ENCODE results near the gene CDH2.

CDH2 gene

GRCh38 chr18:28039691-28040090 is 137.2 kb downstream of the CDH2 start:
- DNase-seq (ENCODE audit: low read depth, low spot score), result no peak
- H3K4me3 ChIP-seq (ENCODE audit: insufficient read length, low read depth), result no peak overlapping the region
- H3K36me3 ChIP-seq (ENCODE audit: insufficient read depth, insufficient read length, low read length), result no peaks in the 10 kb centered on the region
- H3K9me3 ChIP-seq (ENCODE audit: insufficient read depth, low read length), result no peaks in the 10 kb centered on the region
- no peak for TF ChIP-seq SUZ12 (IDR thresholded peaks at IDR 0.05; ENCODE audit: extremely low read depth, insufficient read depth, insufficient read length)
- TF ChIP-seq ZNF274 (IDR thresholded peaks at IDR 0.05; ENCODE audit: low read depth, low read length), result no peak
- TF ChIP-seq YY1 (IDR thresholded peaks at IDR 0.05; ENCODE audit: insufficient read depth, insufficient read length), result no peak
- H3K9ac ChIP-seq (ENCODE audit: insufficient read length, low read depth), result no peak overlapping the region
- no peaks in the 10 kb centered on the region for H3K4me1 ChIP-seq (ENCODE audit: insufficient read depth, insufficient read length)
- H3K27me3 ChIP-seq (ENCODE audit: insufficient read depth, insufficient read length), result no peaks in the 10 kb centered on the region

DNA sequence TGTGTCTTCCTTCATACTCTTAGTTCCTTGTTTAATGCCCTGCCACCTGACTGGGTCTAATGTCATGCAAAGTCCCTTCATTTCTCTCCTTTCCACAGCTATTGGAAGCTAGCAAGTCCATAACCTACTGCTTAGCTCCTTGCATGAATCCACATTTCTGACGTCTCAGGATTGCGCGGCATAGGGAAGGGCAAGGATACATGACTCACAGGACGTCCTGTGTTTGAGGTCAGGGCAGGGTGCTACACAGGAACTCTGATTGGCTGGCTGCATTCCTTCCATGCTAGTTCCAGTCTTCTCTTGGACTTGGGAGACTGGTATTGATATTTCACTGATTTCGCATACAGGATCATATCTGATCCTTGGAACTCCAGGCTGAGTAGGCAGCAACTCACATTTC is 137.9 kb downstream of the CDH2 start:
- Histone ChIP-seq H3K4me1 (ENCODE audit: insufficient read depth, insufficient read length) (no peaks in the 10 kb centered on the region), H3K9me3 (ENCODE audit: insufficient read depth, low read length) (no peaks in the 10 kb centered on the region), H3K36me3 (ENCODE audit: insufficient read depth, insufficient read length, low read length) (no peaks in the 10 kb centered on the region), H3K9ac (ENCODE audit: insufficient read length, low read depth) (no peak overlapping the region), H3K27me3 (ENCODE audit: insufficient read depth, insufficient read length) (no peaks in the 10 kb centered on the region), H3K4me3 (ENCODE audit: insufficient read length, low read depth) (no peak overlapping the region)
- DNase-seq (ENCODE audit: low read depth, low spot score), result no peak
- TF ChIP-seq SUZ12 (IDR thresholded peaks at IDR 0.05; ENCODE audit: extremely low read depth, insufficient read depth, insufficient read length) (no peak), ZNF274 (IDR thresholded peaks at IDR 0.05; ENCODE audit: low read depth, low read length) (no peak), YY1 (IDR thresholded peaks at IDR 0.05; ENCODE audit: insufficient read depth, insufficient read length) (no peak)

DNA sequence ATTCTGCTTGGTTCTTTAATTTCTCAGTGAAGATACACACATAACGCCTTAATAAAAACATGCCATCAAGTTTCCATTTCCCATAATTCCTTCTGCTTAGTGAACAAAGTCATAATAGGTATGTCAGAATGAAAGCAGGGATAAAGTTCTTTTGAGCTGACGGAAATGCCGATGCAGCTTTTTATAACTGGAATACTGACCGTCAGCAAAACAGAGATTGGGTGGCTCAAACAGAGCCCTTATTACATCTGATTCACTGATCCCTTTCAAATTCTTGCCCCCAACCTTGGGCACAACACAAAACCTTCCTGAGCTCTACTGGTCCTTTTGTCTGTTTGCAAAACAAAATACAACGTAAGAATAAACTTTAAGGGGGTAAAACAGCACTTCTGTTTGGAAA is 140.4 kb downstream of the CDH2 start:
- Histone ChIP-seq H3K9me3 (ENCODE audit: insufficient read depth, low read length) (no peaks in the 10 kb centered on the region), H3K4me3 (ENCODE audit: insufficient read length, low read depth) (no peak overlapping the region), H3K36me3 (ENCODE audit: insufficient read depth, insufficient read length, low read length) (no peaks in the 10 kb centered on the region), H3K9ac (ENCODE audit: insufficient read length, low read depth) (no peak overlapping the region), H3K27me3 (ENCODE audit: insufficient read depth, insufficient read length) (no peaks in the 10 kb centered on the region), H3K4me1 (ENCODE audit: insufficient read depth, insufficient read length) (no peaks in the 10 kb centered on the region)
- TF ChIP-seq SUZ12 (IDR thresholded peaks at IDR 0.05; ENCODE audit: extremely low read depth, insufficient read depth, insufficient read length) (no peak), ZNF274 (IDR thresholded peaks at IDR 0.05; ENCODE audit: low read depth, low read length) (no peak), YY1 (IDR thresholded peaks at IDR 0.05; ENCODE audit: insufficient read depth, insufficient read length) (no peak)
- DNase-seq (ENCODE audit: low read depth, low spot score), result no peak

GRCh38 chr18:28034567-28034966 is 142.4 kb downstream of the CDH2 start:
- H3K36me3 ChIP-seq (ENCODE audit: insufficient read depth, insufficient read length, low read length), result no peaks in the 10 kb centered on the region
- TF ChIP-seq ZNF274 (IDR thresholded peaks at IDR 0.05; ENCODE audit: low read depth, low read length) (no peak), SUZ12 (IDR thresholded peaks at IDR 0.05; ENCODE audit: extremely low read depth, insufficient read depth, insufficient read length) (no peak), YY1 (IDR thresholded peaks at IDR 0.05; ENCODE audit: insufficient read depth, insufficient read length) (no peak)
- H3K27me3 ChIP-seq (ENCODE audit: insufficient read depth, insufficient read length), result no peaks in the 10 kb centered on the region
- H3K4me1 ChIP-seq (ENCODE audit: insufficient read depth, insufficient read length), result no peaks in the 10 kb centered on the region
- no peaks in the 10 kb centered on the region for H3K9me3 ChIP-seq (ENCODE audit: insufficient read depth, low read length)
- DNase-seq (ENCODE audit: low read depth, low spot score), result no peak
- H3K4me3 ChIP-seq (ENCODE audit: insufficient read length, low read depth), result no peak overlapping the region
- H3K9ac ChIP-seq (ENCODE audit: insufficient read length, low read depth), result no peak overlapping the region

DNA sequence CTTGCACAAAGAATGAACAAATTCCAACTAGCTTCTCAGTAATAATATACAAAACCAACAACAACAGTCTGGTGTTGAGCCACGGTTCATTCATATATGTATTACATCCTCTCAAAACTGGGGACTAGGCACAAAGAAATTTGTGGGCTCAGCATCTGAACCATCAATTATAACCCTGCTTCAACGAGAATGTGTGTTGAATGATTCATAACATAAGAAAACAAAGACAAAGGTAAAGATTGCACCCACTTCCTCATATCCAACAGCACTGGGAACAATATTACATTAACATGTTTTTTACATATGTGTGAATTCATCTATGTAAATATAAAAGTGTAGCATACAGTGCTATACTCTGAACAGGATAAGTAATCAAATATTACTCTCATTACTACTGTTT is 144.8 kb downstream of the CDH2 start:
- no peaks in the 10 kb centered on the region for H3K36me3 ChIP-seq (ENCODE audit: insufficient read depth, insufficient read length, low read length)
- DNase-seq (ENCODE audit: low read depth, low spot score), result no peak
- no peaks in the 10 kb centered on the region for H3K4me1 ChIP-seq (ENCODE audit: insufficient read depth, insufficient read length)
- TF ChIP-seq YY1 (IDR thresholded peaks at IDR 0.05; ENCODE audit: insufficient read depth, insufficient read length), result no peak
- TF ChIP-seq ZNF274 (IDR thresholded peaks at IDR 0.05; ENCODE audit: low read depth, low read length), result no peak
- TF ChIP-seq SUZ12 (IDR thresholded peaks at IDR 0.05; ENCODE audit: extremely low read depth, insufficient read depth, insufficient read length), result no peak
- H3K4me3 ChIP-seq (ENCODE audit: insufficient read length, low read depth), result no peak overlapping the region
- no peak overlapping the region for H3K9ac ChIP-seq (ENCODE audit: insufficient read length, low read depth)
- H3K9me3 ChIP-seq (ENCODE audit: insufficient read depth, low read length), result no peaks in the 10 kb centered on the region
- H3K27me3 ChIP-seq (ENCODE audit: insufficient read depth, insufficient read length), result no peaks in the 10 kb centered on the region

- Histone ChIP-seq H3K36me3 (ENCODE audit: insufficient read depth, insufficient read length, low read length) (no peaks in the 10 kb centered on the region), H3K4me1 (ENCODE audit: insufficient read depth, insufficient read length) (no peaks in the 10 kb centered on the region), H3K9me3 (ENCODE audit: insufficient read depth, low read length) (no peaks in the 10 kb centered on the region), H3K27me3 (ENCODE audit: insufficient read depth, insufficient read length) (no peaks in the 10 kb centered on the region), H3K9ac (ENCODE audit: insufficient read length, low read depth) (no peak overlapping the region), H3K4me3 (ENCODE audit: insufficient read length, low read depth) (no peak overlapping the region)
- no peak for TF ChIP-seq YY1 (IDR thresholded peaks at IDR 0.05; ENCODE audit: insufficient read depth, insufficient read length)
- DNase-seq (ENCODE audit: low read depth, low spot score), result no peak
Measured at GRCh38 chr18:28030458-28030857, 146.5 kb downstream of the CDH2 start.

DNA sequence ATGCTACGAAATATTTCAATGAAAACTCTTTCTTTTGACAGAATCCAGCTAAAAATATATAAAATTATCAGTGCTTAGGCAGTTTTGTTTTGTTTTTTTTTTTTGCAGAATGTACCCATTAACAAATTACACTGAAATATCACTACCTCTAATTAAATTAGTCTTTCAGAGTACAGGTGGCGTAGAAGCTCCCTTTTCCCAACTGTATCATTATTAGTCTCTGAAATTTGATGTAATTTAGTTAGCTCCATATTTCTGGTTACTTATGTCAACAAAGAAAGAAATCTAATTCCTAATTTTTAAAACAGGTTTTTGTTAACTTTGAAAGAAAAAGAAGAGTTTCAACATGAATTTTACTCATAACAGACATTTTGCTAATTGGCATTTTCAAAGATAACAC is 149.2 kb downstream of the CDH2 start:
- H3K36me3 ChIP-seq (ENCODE audit: insufficient read depth, insufficient read length, low read length), result no peaks in the 10 kb centered on the region
- H3K27me3 ChIP-seq (ENCODE audit: insufficient read depth, insufficient read length), result no peaks in the 10 kb centered on the region
- DNase-seq (ENCODE audit: low read depth, low spot score), result no peak
- no peak for TF ChIP-seq YY1 (IDR thresholded peaks at IDR 0.05; ENCODE audit: insufficient read depth, insufficient read length)
- H3K4me1 ChIP-seq (ENCODE audit: insufficient read depth, insufficient read length), result no peaks in the 10 kb centered on the region
- H3K9me3 ChIP-seq (ENCODE audit: insufficient read depth, low read length), result no peaks in the 10 kb centered on the region
- H3K4me3 ChIP-seq (ENCODE audit: insufficient read length, low read depth), result no peak overlapping the region
- no peak overlapping the region for H3K9ac ChIP-seq (ENCODE audit: insufficient read length, low read depth)

- no peaks in the 10 kb centered on the region for H3K9me3 ChIP-seq (ENCODE audit: insufficient read depth, low read length)
- no peak for DNase-seq (ENCODE audit: low read depth, low spot score)
- no peaks in the 10 kb centered on the region for H3K36me3 ChIP-seq (ENCODE audit: insufficient read depth, insufficient read length, low read length)
- TF ChIP-seq YY1 (IDR thresholded peaks at IDR 0.05; ENCODE audit: insufficient read depth, insufficient read length) (no peak), SUZ12 (IDR thresholded peaks at IDR 0.05; ENCODE audit: extremely low read depth, insufficient read depth, insufficient read length) (no peak), ZNF274 (IDR thresholded peaks at IDR 0.05; ENCODE audit: low read depth, low read length) (no peak)
- no peak overlapping the region for H3K4me3 ChIP-seq (ENCODE audit: insufficient read length, low read depth)
- no peak overlapping the region for H3K9ac ChIP-seq (ENCODE audit: insufficient read length, low read depth)
- no peaks in the 10 kb centered on the region for H3K27me3 ChIP-seq (ENCODE audit: insufficient read depth, insufficient read length)
- H3K4me1 ChIP-seq (ENCODE audit: insufficient read depth, insufficient read length), result no peaks in the 10 kb centered on the region
Measured at GRCh38 chr18:28019425-28020108, 157.4 kb downstream of the CDH2 start.

All from NT2/D1 (cell line).